Parathyroid adenoma (tissue), 2 donors: Measurements from ENCODE around the gene SHISA4.

Experiments
- H2AFZ ChIP-seq: fragments of 300-600 bp; sonication (generic); one replicate; pipeline ENCODE4 v1.7.0; 2017; ENCODE audit warnings: antibody characterized with exemption, mild to moderate bottlenecking
- H3K27ac ChIP-seq: fragments of 300-600 bp; sonication (generic); one replicate; pipeline ENCODE4 v1.7.0; 2017
- H3K27me3 ChIP-seq: fragments of 300-600 bp; sonication (generic); one replicate; pipeline ENCODE4 v1.7.0; 2017; ENCODE audit warnings: low read length; ENCODE audit not compliant: control insufficient read depth, insufficient read depth
- H3K36me3 ChIP-seq: fragments of 300-600 bp; sonication (generic); one replicate; pipeline ENCODE4 v1.7.0; 2017; ENCODE audit warnings: low read length; ENCODE audit not compliant: control insufficient read depth, insufficient read depth
- H3K4me1 ChIP-seq: fragments of 300-600 bp; sonication (generic); one replicate; pipeline ENCODE4 v1.7.0; 2017; ENCODE audit warnings: control low read depth
- H3K4me2 ChIP-seq: fragments of 300-600 bp; sonication (generic); one replicate; pipeline ENCODE4 v1.7.0; 2017; ENCODE audit warnings: low read length
- H3K4me3 ChIP-seq: fragments of 300-600 bp; sonication (generic); one replicate; pipeline ENCODE4 v1.7.0; 2017; ENCODE audit warnings: low read depth, low read length
- H3K79me2 ChIP-seq: fragments of 300-600 bp; sonication (generic); one replicate; pipeline ENCODE4 v1.7.0; 2017; ENCODE audit warnings: control low read depth
- H3K9ac ChIP-seq: fragments of 300-600 bp; sonication (generic); one replicate; pipeline ENCODE4 v1.7.0; 2017; ENCODE audit warnings: mild to moderate bottlenecking
- H3K9me3 ChIP-seq: fragments of 300-600 bp; sonication (generic); one replicate; pipeline ENCODE4 v1.7.0; 2017; ENCODE audit warnings: low read length; ENCODE audit not compliant: control insufficient read depth
- TF ChIP-seq, protein P1 (sequence below): fragments of 300-600 bp; sonication (generic); IDR thresholded peaks from one replicate; pipeline ENCODE4 v1.7.0; 2017; ENCODE audit warnings: antibody characterized with exemption, mild to moderate bottlenecking
- donor health status: primary hyperparathyroidism.

SHISA4 gene

DNA sequence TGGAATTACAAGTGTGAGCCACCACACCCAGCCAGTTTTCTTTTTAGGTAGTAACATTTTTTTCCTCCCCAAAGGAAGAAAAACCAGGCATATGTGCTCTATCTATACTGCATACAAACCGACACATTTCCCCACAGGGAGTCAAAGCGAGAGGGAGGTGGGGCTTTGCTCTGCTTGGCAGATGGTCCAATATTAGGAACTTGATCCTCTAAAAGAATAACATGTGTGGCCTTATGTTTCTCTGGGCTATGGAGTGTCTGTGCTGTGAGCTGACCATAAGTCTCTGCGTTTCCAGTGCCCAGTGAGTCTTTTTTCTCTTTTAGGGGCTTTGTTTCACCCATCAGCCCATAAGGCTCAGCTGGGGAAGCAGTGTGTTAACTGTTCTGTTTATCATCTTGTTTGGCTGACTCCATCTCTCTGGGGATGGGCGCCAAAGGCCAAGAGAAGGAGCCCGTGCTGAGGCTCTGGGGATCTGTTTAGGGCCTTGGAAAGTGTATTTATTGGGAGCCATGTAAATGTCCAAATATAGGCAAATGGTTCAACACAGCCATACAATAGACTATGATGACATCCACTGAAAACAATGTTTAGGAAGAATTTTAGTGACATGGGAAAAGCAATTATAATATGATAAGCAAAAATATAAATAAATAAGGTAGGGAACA lies 37.4 kb downstream of the SHISA4 start:
- H3K4me2 ChIP-seq: no peak overlapping the region
- H3K27me3 ChIP-seq: no peaks in the 10 kb centered on the region
- no peaks in the 10 kb centered on the region for H3K36me3 ChIP-seq
- H2AFZ ChIP-seq: no peak overlapping the region
- H3K9me3 ChIP-seq: no peaks in the 10 kb centered on the region
- TF ChIP-seq, protein P1, sequence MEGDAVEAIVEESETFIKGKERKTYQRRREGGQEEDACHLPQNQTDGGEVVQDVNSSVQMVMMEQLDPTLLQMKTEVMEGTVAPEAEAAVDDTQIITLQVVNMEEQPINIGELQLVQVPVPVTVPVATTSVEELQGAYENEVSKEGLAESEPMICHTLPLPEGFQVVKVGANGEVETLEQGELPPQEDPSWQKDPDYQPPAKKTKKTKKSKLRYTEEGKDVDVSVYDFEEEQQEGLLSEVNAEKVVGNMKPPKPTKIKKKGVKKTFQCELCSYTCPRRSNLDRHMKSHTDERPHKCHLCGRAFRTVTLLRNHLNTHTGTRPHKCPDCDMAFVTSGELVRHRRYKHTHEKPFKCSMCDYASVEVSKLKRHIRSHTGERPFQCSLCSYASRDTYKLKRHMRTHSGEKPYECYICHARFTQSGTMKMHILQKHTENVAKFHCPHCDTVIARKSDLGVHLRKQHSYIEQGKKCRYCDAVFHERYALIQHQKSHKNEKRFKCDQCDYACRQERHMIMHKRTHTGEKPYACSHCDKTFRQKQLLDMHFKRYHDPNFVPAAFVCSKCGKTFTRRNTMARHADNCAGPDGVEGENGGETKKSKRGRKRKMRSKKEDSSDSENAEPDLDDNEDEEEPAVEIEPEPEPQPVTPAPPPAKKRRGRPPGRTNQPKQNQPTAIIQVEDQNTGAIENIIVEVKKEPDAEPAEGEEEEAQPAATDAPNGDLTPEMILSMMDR: no peak
- H3K4me3 ChIP-seq: no peak overlapping the region
- no peaks in the 10 kb centered on the region for H3K79me2 ChIP-seq
- no peak overlapping the region for H3K27ac ChIP-seq
- no peak overlapping the region for H3K9ac ChIP-seq
- no peaks in the 10 kb centered on the region for H3K4me1 ChIP-seq

DNA sequence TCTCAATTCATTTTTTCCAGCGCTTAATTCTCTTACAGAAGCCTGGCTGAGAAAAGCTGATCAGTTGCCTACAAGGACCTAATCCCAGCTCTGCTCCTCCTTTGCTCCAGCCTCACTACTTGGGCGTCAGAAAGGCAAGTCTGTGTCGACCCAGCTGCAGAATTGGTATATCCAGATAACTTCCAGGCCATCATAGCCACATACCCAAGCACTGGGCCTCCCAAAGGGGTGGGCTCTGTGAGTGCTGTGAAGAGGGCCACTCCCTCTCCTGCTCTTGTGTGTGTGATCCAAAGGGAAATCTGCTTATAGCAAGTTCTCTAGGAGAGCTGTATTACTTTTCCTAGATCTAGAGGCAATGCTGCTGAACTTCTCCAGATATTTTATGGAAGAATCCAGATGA lies 39.6 kb downstream of the SHISA4 start:
- Histone ChIP-seq H2AFZ (no peak overlapping the region), H3K79me2 (no peaks in the 10 kb centered on the region), H3K27ac (no peak overlapping the region)

DNA sequence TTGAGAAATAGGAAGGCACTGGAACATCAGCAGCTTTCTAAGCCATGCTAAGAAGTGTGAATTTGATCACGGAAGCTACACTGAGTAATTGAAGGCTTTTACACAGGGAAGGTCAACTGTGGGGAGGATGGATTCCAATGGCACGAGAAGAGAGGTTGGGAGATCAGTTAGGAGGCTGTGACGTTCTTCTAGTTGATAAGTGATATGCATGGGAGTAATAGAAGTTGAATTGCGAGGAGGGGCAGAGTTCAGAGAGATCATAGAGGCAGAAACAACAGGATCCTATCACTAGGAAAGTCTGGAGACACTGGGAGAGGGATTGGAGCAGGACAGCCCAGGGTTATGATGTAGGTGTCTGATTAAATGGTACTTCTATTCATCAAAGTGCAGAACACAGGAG lies 41.4 kb downstream of the SHISA4 start:
- Histone ChIP-seq H3K79me2 (no peaks in the 10 kb centered on the region), H3K27me3 (no peaks in the 10 kb centered on the region), H3K9me3 (no peaks in the 10 kb centered on the region), H3K4me3 (no peak overlapping the region), H3K4me2 (no peak overlapping the region), H2AFZ (no peak overlapping the region), H3K9ac (no peak overlapping the region), H3K4me1 (no peaks in the 10 kb centered on the region), H3K36me3 (no peaks in the 10 kb centered on the region), H3K27ac (no peak overlapping the region)
- TF ChIP-seq, protein P1: no peak

More for the DNA sequence above, 39.6 kb downstream of the SHISA4 start:
- no peaks in the 10 kb centered on the region for H3K9me3 ChIP-seq
- H3K9ac ChIP-seq: no peak overlapping the region
- TF ChIP-seq, protein P1: no peak
- H3K36me3 ChIP-seq: no peaks in the 10 kb centered on the region
- no peaks in the 10 kb centered on the region for H3K27me3 ChIP-seq
- H3K4me2 ChIP-seq: no peak overlapping the region
- H3K4me3 ChIP-seq: no peak overlapping the region
- no peaks in the 10 kb centered on the region for H3K4me1 ChIP-seq

DNA sequence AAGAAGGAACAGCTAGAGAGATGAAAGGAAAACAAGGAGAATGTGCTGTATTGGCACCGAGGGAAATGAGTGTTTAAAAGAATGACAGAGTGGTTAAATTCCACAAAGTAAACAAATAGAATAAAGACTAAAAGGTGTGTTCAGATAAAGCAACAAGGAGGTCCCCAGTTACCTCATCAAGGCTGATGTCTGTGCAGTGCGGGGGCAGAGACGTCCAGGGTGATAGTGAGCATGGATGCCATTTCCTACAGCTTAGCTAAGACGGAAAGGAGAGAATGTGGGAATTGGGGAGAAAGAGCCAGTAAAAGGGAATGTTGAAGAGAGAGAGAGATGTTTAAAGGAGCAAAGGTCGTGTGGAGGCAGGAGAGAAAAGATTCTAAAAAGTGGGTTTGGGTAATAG lies 42.1 kb downstream of the SHISA4 start:
- no peak overlapping the region for H2AFZ ChIP-seq
- no peak overlapping the region for H3K9ac ChIP-seq
- H3K4me3 ChIP-seq: no peak overlapping the region
- no peaks in the 10 kb centered on the region for H3K4me1 ChIP-seq
- H3K27me3 ChIP-seq: no peaks in the 10 kb centered on the region
- H3K79me2 ChIP-seq: no peaks in the 10 kb centered on the region
- TF ChIP-seq, protein P1: no peak
- no peaks in the 10 kb centered on the region for H3K9me3 ChIP-seq
- H3K36me3 ChIP-seq: no peaks in the 10 kb centered on the region
- H3K27ac ChIP-seq: no peak overlapping the region
- H3K4me2 ChIP-seq: no peak overlapping the region

DNA sequence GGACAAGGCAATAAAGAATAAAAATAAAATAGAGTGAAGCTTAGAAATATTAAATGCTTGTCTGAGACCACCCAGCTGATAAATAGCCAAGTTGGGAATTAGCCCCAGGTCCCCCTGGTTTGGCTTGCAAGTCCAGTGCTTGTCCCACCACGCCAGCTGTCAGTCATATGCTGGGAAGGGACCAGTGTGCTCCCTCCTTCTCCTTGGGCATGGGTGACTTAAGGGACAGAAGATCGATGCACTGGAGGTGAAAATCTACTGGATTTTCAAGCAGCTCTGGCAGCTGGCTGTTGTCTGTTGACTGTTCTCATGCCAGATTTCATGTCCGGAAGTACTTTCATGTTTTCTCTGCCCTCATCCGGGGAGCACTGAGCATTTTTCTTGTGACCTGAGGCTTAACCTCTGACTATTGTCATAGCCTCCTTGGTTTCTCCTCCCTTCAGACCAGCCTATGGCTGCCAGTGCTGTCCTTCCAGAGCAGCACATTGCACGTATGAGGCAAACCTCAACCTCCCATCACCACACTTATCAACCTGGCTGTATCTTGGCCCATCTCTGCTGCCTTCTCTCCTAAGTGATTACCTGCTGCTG lies 45.2 kb downstream of the SHISA4 start:
- Histone ChIP-seq H3K36me3 (no peaks in the 10 kb centered on the region), H3K79me2 (no peaks in the 10 kb centered on the region), H3K9ac (no peak overlapping the region), H3K4me1 (peaks cover under 1% of the 10 kb centered on the region), H3K4me3 (no peak overlapping the region), H3K9me3 (no peaks in the 10 kb centered on the region), H3K27ac (peak overlapping the region; percentile 44), H3K4me2 (peak overlapping the region; percentile 8), H2AFZ (peak overlapping the region; percentile 34), H3K27me3 (no peaks in the 10 kb centered on the region)
- TF ChIP-seq, protein P1: no peak
